ENCODE measurements around the gene B3GNT8.
"Not testable (repeated sequence)": the region's sequence is repeated elsewhere in the genome, so short reads cannot be mapped to it uniquely, and the experiment has no call there.

B3GNT8 gene, protein sequence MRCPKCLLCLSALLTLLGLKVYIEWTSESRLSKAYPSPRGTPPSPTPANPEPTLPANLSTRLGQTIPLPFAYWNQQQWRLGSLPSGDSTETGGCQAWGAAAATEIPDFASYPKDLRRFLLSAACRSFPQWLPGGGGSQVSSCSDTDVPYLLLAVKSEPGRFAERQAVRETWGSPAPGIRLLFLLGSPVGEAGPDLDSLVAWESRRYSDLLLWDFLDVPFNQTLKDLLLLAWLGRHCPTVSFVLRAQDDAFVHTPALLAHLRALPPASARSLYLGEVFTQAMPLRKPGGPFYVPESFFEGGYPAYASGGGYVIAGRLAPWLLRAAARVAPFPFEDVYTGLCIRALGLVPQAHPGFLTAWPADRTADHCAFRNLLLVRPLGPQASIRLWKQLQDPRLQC

DNA sequence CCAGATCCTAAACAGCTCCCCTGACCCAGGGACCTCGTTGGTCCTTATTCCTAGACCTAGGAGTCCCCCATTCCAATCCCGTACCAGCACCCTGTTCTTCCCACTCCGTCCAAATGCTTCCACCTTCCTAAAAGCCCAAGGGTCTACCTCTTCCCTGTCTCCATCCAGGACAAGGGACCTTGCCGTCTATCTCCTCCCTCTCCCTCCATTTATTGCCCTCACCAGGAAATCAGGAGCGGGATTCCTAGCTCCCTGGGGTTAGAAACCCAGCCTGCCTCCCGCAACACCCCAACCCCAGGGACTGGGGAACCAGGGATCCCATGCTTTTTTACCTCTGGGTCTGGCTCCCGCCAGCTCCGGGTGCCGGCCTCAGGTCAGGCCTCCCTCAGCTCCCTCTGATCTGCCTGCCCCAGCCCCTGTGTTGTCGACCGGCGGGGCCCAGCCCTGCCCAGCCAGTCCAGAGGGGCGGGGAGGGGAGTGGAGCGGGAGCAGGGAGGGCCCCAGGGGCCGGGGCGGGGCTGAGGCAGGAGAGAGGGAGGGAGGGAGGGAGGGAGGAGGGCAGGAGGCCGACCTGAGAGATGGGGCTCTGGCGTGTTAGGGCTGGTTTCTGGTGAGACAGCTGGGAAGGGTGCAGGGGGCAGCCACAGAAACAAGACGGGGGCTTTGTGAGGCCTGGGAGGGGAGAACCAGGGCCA lies at the start of gene B3GNT8:
Gene B3GNT8, minus strand, starts transcription at position 423 of the 695 bp plus-strand sequence. CDS start 596 bp downstream, outside the sequence.
- no peak within 1 kb of the TSS for H3K4me3 ChIP-seq (ENCODE audit: low read length)
- H3K4me1 ChIP-seq (ENCODE audit: low read length) = no peaks in the 10 kb centered on the region
- H3K27me3 ChIP-seq (ENCODE audit: low read depth, low read length) = no peaks in the 10 kb centered on the region
- no peak within 1 kb of the TSS for H3K27ac ChIP-seq (ENCODE audit: low read length)
- H3K4me2 ChIP-seq (ENCODE audit: low read length) = no peak within 1 kb of the TSS
- no peaks in the 10 kb centered on the region for H3K79me2 ChIP-seq (ENCODE audit: low read length)
- H4K20me1 ChIP-seq (ENCODE audit: insufficient read depth, low read length) = no peaks in the 10 kb centered on the region
- TF ChIP-seq, protein P1, sequence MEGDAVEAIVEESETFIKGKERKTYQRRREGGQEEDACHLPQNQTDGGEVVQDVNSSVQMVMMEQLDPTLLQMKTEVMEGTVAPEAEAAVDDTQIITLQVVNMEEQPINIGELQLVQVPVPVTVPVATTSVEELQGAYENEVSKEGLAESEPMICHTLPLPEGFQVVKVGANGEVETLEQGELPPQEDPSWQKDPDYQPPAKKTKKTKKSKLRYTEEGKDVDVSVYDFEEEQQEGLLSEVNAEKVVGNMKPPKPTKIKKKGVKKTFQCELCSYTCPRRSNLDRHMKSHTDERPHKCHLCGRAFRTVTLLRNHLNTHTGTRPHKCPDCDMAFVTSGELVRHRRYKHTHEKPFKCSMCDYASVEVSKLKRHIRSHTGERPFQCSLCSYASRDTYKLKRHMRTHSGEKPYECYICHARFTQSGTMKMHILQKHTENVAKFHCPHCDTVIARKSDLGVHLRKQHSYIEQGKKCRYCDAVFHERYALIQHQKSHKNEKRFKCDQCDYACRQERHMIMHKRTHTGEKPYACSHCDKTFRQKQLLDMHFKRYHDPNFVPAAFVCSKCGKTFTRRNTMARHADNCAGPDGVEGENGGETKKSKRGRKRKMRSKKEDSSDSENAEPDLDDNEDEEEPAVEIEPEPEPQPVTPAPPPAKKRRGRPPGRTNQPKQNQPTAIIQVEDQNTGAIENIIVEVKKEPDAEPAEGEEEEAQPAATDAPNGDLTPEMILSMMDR (IDR thresholded peaks at IDR 0.05; ENCODE audit: low read depth, low read length) = no peak
- H3K9me3 ChIP-seq (ENCODE audit: insufficient read depth, low read length) = no peaks in the 10 kb centered on the region
- no peak within 1 kb of the TSS for H2AFZ ChIP-seq (ENCODE audit: low read depth, low read length)
- H3K36me3 ChIP-seq (replicated peaks; ENCODE audit: low read depth, low read length) = peaks cover 12% of the 10 kb centered on the region
- no peak within 1 kb of the TSS for H3K9ac ChIP-seq (ENCODE audit: low read length)

DNA sequence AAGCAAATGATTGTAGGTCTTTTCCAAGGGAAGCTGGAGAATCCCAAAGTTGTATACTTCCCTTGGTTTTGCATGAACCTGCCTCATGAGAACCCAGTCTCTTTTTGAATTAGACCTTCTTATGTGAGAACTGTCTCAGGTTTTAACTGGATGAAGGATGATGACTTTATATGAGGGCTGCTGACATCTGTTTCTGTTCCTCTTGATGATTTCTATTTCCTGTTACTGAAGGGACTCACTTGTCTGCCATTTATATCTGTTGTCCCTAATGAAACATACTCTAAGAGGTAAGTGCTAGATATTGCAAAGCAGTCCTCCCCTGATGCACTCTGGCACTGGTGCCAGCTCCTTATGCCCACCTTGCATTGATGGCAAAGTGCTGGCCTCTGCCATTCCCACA lies 49.4 kb upstream of the B3GNT8 start:
- H3K9me3 ChIP-seq (ENCODE audit: insufficient read depth, low read length) = peaks cover 5% of the 10 kb centered on the region; the same call in 1 of the 2 replicates
- peak overlapping the region; percentile 46 for H3K27ac ChIP-seq (ENCODE audit: low read length)
- peak overlapping the region; percentile 47 for H3K4me2 ChIP-seq (ENCODE audit: low read length)
- TF ChIP-seq, protein P1 (IDR thresholded peaks at IDR 0.05; ENCODE audit: low read depth, low read length) = no peak
- TF ChIP-seq EZH2phosphoT487 (IDR thresholded peaks at IDR 0.05; ENCODE audit: low read depth) = no peak
- H3K4me3 ChIP-seq (ENCODE audit: low read length) = no peak overlapping the region
- peaks cover 13% of the 10 kb centered on the region for H3K4me1 ChIP-seq (ENCODE audit: low read length)
- no peaks in the 10 kb centered on the region for H3K79me2 ChIP-seq (ENCODE audit: low read length)
- no peaks in the 10 kb centered on the region for H4K20me1 ChIP-seq (ENCODE audit: insufficient read depth, low read length)
- H3K9ac ChIP-seq (ENCODE audit: low read length) = no peak overlapping the region
- H3K36me3 ChIP-seq (replicated peaks; ENCODE audit: low read depth, low read length) = no peaks in the 10 kb centered on the region
- peak overlapping the region; percentile 41; the same call in 1 of the 2 replicates for H2AFZ ChIP-seq (ENCODE audit: low read depth, low read length)
- peaks cover 33% of the 10 kb centered on the region; the same call in 1 of the 2 replicates for H3K27me3 ChIP-seq (ENCODE audit: low read depth, low read length)

DNA sequence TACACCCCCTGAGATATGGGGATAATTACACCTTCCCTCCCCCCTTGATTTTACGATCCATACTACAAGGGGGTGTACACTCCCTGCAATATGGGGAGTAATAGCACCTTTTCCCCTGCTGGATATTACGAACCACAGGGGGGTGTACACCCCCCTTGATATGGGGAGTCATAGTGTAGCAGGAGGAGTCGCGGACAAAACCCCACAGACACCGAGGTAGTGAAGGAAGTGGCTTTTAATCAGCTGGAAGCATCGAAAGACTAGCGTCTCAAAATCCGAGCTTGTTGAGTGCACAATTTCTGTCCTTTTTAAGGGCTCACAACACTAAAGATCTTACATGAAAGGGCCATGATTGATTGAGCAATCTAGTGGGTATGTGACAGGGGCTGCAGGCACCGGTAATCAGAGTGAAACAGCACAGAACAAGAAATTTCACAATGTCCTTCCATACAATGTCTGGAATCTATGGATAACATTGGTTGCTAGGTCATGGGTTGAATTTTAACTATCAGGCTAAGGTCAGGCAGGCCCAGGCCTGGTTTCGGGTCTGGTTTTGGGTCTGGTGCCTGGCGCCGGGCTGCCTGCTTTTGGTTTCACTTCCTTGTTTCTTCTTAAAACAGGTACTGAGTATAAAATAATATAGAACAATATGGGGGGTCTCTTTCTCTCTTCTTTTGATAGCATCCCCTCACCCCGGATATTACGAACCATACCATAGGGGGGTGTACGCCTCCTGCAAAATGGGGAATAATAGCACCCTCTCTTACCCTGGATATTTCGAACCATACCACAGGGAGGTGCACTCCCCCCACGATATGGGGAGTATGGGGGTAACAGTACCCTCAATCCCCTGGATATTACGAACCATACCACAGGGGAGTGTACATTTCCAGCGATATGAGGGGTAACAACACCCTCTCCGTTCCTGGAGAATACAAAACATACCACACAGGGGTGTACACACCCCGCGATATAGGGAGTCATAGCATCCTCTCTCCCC lies 36.4 kb upstream of the B3GNT8 start:
- peak overlapping the region; percentile 87 for H3K4me2 ChIP-seq (ENCODE audit: low read length)
- not testable (repeated sequence) for H3K9me3 ChIP-seq (ENCODE audit: insufficient read depth, low read length); H3K27me3 ChIP-seq (ENCODE audit: low read depth, low read length); H3K36me3 ChIP-seq (replicated peaks; ENCODE audit: low read depth, low read length); H4K20me1 ChIP-seq (ENCODE audit: insufficient read depth, low read length); H3K79me2 ChIP-seq (ENCODE audit: low read length)
- peak overlapping the region; percentile 99 for H3K27ac ChIP-seq (ENCODE audit: low read length)
- peak overlapping the region; percentile 75 for H3K4me3 ChIP-seq (ENCODE audit: low read length)
- peak overlapping the region; percentile 84 for H2AFZ ChIP-seq (ENCODE audit: low read depth, low read length)
- H3K4me1 ChIP-seq (ENCODE audit: low read length) = peaks cover 30% of the 10 kb centered on the region
- peak overlapping the region; percentile 89 for H3K9ac ChIP-seq (ENCODE audit: low read length)
- TF ChIP-seq, protein P1 (IDR thresholded peaks at IDR 0.05; ENCODE audit: low read depth, low read length) = peak; percentile 60

Data from OCI-LY3 (cell line).